NCI-H510A (cell line): ENCODE results near the gene NEDD4L.
"Not testable (repeated sequence)": the region's sequence is repeated elsewhere in the genome, so short reads cannot be mapped to it uniquely, and the experiment has no call there.

ENCODE experiments used
- DNase-seq: peaks from one replicate; lab custom pipeline; 2025; lab: John Stamatoyannopoulos, UW

The NEDD4L gene

GRCh38 chr18:58156516-58156915 lies 112.5 kb downstream of the NEDD4L start:
- no peak for DNase-seq

DNA sequence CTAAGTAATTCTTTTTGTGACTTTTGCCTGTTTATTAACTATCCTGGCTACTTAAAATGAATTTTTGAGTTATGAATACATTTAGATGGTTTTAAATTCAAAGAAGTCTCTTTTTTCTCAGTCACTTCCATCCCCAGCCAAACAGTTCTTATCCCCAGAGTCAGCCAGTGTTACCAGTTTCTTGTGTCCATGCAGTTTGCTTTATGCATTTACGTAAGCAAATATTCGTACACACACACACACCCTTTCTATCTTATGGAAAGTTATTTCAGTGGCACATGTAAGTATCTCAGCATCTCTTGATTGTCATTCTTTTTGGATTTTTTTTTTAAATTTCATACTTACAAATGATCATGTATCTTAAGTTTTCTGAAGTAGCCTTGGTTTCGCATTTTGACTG lies 113.2 kb downstream of the NEDD4L start:
- DNase-seq: no peak

DNA sequence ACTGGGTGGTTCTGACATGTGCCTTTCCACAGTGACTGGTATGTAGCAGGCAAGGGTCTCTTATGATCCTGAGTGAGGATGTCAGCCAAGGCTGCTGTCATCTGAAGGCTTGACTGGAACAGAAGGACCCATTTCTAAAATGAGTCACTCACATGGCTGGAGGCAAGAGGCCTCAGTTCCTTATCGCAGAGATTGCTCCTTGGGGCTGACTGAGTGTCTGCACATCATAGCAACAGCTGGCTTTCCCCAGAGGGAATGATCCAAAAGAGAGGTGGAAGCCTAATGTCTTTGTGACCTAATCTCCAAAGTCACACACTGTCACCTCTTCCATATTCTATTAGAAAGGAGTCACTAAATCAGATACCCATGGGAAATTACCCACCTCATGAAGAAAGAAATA lies 114.0 kb downstream of the NEDD4L start:
- no peak for DNase-seq

DNA sequence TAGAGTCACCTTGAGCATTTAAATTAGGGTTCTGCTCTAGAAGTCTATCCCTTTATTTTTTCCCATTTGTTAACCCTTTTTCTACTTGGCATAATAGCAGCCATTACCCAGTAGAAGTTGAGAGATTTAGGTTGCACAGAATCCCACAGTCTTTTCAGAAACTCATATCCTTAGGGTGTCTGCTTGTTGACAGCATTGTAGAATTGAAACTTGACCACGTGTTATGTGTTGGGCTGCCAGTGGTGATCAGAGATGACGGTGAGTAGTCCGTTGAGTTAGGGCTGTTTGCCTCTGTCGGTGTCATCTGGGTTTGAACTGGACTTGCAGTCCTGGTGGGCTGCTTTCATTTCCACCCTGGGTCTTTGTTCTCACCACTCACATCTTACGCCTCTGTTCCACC lies 114.4 kb downstream of the NEDD4L start:
- no peak for DNase-seq

- DNase-seq: no peak
These were observed 117.6 kb downstream of the NEDD4L start for GRCh38 chr18:58161659-58162058.

GRCh38 chr18:58162127-58162526 lies 118.1 kb downstream of the NEDD4L start:
- DNase-seq: no peak

DNA sequence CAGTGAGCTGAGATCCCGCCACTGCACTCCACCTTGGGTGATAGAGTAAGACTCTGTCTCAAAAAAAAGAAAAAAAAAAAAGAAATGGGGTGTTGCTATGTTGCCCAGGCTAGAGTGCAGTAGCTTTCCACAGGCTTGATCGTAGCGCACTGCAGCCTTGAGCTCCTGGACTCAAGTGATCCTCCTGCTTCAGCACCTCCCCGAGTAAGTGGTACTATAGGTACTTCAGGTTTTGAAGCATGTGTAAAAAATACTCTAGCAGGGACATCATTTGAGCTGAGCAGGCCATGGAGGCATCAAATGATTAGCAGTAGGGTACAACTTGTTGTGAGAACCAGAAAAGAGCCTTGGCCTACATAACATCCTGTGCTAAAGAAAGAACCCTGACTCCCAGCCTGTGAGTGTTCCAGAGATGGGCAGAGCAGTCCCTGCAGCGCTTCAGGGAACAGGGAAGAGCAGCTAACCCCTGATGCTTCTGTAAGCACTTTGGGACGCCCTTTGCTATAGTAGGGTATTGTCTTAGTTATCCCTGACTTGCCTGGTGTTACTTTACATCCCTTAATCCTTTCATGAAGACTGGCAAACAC lies 119.1 kb downstream of the NEDD4L start:
- DNase-seq: no peak

- no peak for DNase-seq
These were observed 122.3 kb downstream of the NEDD4L start for GRCh38 chr18:58166278-58166844.

- DNase-seq: no peak
These were observed 123.0 kb downstream of the NEDD4L start for GRCh38 chr18:58167073-58167472.

GRCh38 chr18:58168221-58168620 lies 124.2 kb downstream of the NEDD4L start:
- DNase-seq: no peak

GRCh38 chr18:58168993-58169392 lies 125.0 kb downstream of the NEDD4L start:
- DNase-seq: no peak

DNA sequence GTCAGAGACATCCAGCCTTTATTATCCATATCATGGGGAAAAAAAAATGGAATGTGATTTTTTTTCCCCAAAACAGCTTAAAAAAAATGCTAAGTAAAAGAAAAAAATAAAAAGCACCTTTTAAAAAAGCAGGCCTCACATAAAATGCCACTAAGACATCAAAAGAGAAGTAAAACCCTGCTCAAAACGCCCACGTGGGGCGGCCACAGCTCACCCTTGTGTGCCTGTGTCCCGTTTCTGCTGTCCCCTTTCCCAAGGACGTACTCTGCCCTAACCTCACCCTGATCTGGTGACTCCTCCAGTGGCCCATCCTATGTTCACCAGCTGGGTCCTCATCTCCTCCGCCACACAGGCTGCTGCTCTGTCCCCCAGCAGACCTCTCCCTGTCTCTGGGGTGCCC lies 125.4 kb downstream of the NEDD4L start:
- DNase-seq: no peak

GRCh38 chr18:58170036-58170435 lies 126.0 kb downstream of the NEDD4L start:
- not testable (repeated sequence) for DNase-seq

- no peak for DNase-seq
These were observed 128.0 kb downstream of the NEDD4L start for GRCh38 chr18:58172031-58172430.

- DNase-seq: no peak
These were observed 130.3 kb downstream of the NEDD4L start for GRCh38 chr18:58174285-58174684.

GRCh38 chr18:58175122-58175785 lies 131.2 kb downstream of the NEDD4L start:
- DNase-seq: no peak

DNA sequence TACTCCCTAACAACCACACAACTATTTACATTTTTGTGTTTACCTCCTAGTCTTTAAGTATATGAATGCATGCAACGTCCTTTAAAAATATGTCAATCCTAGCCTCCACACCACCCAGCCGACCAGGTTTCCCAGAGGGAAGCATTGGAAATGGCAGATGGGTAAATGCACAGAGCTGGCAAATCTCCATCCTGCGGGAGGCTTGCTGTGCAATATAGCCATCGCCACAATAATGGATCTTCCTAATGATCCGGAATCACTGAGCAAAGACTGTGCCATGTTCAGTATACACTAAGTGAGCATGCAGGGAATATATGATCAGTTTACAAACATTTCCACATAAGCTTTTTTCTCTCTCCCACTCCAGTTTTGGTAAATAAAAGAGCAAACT lies 131.8 kb downstream of the NEDD4L start:
- no peak for DNase-seq

- no peak for DNase-seq
These were observed 133.1 kb downstream of the NEDD4L start for GRCh38 chr18:58177004-58177717.

GRCh38 chr18:58177896-58178470 lies 134.0 kb downstream of the NEDD4L start:
- no peak for DNase-seq

DNA sequence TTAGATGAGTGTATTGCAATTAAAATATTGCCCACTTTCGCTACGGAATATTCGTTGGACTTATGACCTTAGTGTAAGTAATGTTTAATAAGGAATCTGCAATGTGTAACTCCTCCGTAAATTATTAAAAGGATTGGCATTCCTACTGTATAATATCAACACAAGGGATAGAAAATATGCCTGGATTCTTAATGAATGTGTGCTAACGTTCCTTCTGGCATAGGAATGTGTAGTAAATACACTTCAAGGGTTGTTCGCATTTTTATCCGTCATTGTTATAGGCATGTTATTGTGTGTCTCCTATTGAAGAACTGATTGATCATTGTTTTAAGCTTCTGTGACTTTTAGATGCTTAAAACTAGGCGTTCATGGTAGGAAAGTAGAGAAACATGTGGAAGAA lies 134.5 kb downstream of the NEDD4L start:
- DNase-seq: no peak

GRCh38 chr18:58180172-58180571 lies 136.1 kb downstream of the NEDD4L start:
- DNase-seq: no peak

- DNase-seq: peak; percentile 27
These were observed 136.8 kb downstream of the NEDD4L start for GRCh38 chr18:58180738-58181353.
